Measurements from ENCODE around the gene CIAPIN1.

DNA sequence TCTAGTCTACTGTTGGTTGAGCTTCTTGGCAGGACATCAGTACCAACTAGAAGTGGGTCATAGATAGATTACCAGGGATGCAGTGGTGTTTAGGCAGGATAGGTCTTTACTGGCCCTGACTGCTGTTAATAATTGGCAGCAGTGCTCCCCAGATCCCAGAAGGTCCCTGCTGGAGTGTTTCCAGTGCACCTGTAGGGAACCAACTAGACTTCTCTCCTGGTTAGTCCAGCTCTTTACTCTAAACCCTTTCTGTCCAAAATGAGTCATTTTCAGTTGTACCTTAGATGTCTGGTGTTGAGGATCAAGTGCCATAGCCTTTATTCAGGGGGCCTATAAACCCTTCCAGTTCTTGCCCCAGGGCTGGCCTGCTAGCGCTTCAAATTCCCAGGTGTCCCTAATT, 24.0 kb upstream of the CIAPIN1 start:
- TF ChIP-seq POLR2A (IDR thresholded peaks at IDR 0.05) (no peak), POLR2AphosphoS5 (IDR thresholded peaks at IDR 0.05) (no peak), EP300 (IDR thresholded peaks at IDR 0.05) (no peak)
- TF ChIP-seq, protein P1, sequence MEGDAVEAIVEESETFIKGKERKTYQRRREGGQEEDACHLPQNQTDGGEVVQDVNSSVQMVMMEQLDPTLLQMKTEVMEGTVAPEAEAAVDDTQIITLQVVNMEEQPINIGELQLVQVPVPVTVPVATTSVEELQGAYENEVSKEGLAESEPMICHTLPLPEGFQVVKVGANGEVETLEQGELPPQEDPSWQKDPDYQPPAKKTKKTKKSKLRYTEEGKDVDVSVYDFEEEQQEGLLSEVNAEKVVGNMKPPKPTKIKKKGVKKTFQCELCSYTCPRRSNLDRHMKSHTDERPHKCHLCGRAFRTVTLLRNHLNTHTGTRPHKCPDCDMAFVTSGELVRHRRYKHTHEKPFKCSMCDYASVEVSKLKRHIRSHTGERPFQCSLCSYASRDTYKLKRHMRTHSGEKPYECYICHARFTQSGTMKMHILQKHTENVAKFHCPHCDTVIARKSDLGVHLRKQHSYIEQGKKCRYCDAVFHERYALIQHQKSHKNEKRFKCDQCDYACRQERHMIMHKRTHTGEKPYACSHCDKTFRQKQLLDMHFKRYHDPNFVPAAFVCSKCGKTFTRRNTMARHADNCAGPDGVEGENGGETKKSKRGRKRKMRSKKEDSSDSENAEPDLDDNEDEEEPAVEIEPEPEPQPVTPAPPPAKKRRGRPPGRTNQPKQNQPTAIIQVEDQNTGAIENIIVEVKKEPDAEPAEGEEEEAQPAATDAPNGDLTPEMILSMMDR (IDR thresholded peaks at IDR 0.05) = no peak
